ENCODE data around the gene BSCL2.
"Not testable (repeated sequence)": the region's sequence is repeated elsewhere in the genome, so short reads cannot be mapped to it uniquely, and the experiment has no call there.

The BSCL2 gene

GRCh38 chr11:62682518-62682917 lies 24.7 kb downstream of the BSCL2 start:
- no peak for DNase-seq

GRCh38 chr11:62680825-62681240 lies 26.4 kb downstream of the BSCL2 start:
- DNase-seq, result peak; percentile 87

GRCh38 chr11:62678770-62679696 lies 28.2 kb downstream of the BSCL2 start, which contains the start of gene UBXN1:
UBXN1 (minus strand) TSS chr11:62679073; CDS start chr11:62678923, 150 bp downstream.
- DNase-seq, result peak; percentile 92

GRCh38 chr11:62678433-62678769 lies 28.8 kb downstream of the BSCL2 start:
- no peak for DNase-seq

GRCh38 chr11:62677714-62678113 lies 29.5 kb downstream of the BSCL2 start:
- DNase-seq, result no peak

GRCh38 chr11:62677156-62677555 lies 30.1 kb downstream of the BSCL2 start:
- no peak for DNase-seq

GRCh38 chr11:62676698-62677097 lies 30.5 kb downstream of the BSCL2 start:
- DNase-seq, result no peak

- DNase-seq, result not testable (repeated sequence)
Measured at GRCh38 chr11:62675415-62675814, 31.8 kb downstream of the BSCL2 start.

- no peak for DNase-seq
Measured at GRCh38 chr11:62673196-62673525, 34.1 kb downstream of the BSCL2 start.

GRCh38 chr11:62671608-62672389 lies 35.4 kb downstream of the BSCL2 start, which contains the start of the genes LBHD1 and UQCC3:
LBHD1 (minus strand) TSS chr11:62672267; CDS start chr11:62670031, 2,236 bp downstream.
UQCC3 (plus strand) TSS chr11:62671673; CDS start chr11:62671746, 73 bp downstream.
- DNase-seq, result peak; percentile 92

GRCh38 chr11:62671236-62671607 lies 36.0 kb downstream of the BSCL2 start:
- no peak for DNase-seq

GRCh38 chr11:62669420-62670161 lies 37.6 kb downstream of the BSCL2 start:
- no peak for DNase-seq

GRCh38 chr11:62667460-62667859 lies 39.8 kb downstream of the BSCL2 start:
- no peak for DNase-seq

GRCh38 chr11:62666259-62666926 lies 40.8 kb downstream of the BSCL2 start:
- DNase-seq, result no peak

- DNase-seq, result no peak
Measured at GRCh38 chr11:62665599-62666258, 41.5 kb downstream of the BSCL2 start.

GRCh38 chr11:62665075-62665598 lies 42.1 kb downstream of the BSCL2 start, which contains the start of the genes C11orf98 and CSKMT:
C11orf98 (minus strand) TSS chr11:62665210; CDS start chr11:62665169, 41 bp downstream.
CSKMT (plus strand) TSS chr11:62665312; CDS start chr11:62665880, 568 bp downstream.
- DNase-seq, result peak; percentile 97

- DNase-seq, result peak; percentile 84
Measured at GRCh38 chr11:62664405-62665074, 42.7 kb downstream of the BSCL2 start.

GRCh38 chr11:62656796-62657429 lies 50.3 kb downstream of the BSCL2 start:
- no peak for DNase-seq

GRCh38 chr11:62654297-62654696 lies 52.9 kb downstream of the BSCL2 start:
- no peak for DNase-seq

Measured in islet precursor cell (in vitro differentiated cells).